22Rv1 (cell line): ENCODE measurements around the gene ARHGEF2.
A peak's percentile ranks its signal among the peaks of the same experiment; 100 is the strongest.

ENCODE experiments used
- ZFX ChIP-seq: fragments of 450-650 bp; IDR thresholded peaks from 2 replicates; pipeline ENCODE4 v1.6.1; 2017; ENCODE audit warnings: antibody characterized with exemption, borderline replicate concordance
- TF ChIP-seq, protein P1 (sequence below): fragments of 450-650 bp; IDR thresholded peaks from 2 replicates; pipeline ENCODE4 v1.5.1; 2017; ENCODE audit warnings: mild to moderate bottlenecking

DNA sequence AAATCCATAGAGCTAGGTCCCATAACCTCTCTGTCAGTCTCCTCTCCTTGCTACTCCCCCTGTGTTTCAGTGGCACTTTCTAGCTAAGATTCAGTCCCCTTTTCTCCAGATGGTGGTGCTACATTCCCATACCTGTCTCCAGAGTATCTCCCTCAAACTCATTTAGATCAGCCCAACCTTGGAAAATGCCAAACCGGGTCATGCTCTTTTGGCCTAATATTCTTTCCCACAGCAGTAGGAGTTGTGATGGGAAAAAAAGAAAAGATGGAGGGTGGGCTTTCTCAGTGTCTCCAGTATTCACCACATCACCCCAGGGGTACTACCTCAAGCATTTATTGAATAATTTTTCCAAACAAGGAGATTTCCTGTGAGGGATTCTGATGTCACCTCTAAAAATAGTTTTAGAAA, 40.1 kb downstream of the ARHGEF2 start:
- TF ChIP-seq, protein P1, sequence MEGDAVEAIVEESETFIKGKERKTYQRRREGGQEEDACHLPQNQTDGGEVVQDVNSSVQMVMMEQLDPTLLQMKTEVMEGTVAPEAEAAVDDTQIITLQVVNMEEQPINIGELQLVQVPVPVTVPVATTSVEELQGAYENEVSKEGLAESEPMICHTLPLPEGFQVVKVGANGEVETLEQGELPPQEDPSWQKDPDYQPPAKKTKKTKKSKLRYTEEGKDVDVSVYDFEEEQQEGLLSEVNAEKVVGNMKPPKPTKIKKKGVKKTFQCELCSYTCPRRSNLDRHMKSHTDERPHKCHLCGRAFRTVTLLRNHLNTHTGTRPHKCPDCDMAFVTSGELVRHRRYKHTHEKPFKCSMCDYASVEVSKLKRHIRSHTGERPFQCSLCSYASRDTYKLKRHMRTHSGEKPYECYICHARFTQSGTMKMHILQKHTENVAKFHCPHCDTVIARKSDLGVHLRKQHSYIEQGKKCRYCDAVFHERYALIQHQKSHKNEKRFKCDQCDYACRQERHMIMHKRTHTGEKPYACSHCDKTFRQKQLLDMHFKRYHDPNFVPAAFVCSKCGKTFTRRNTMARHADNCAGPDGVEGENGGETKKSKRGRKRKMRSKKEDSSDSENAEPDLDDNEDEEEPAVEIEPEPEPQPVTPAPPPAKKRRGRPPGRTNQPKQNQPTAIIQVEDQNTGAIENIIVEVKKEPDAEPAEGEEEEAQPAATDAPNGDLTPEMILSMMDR = peak; percentile 83
- no peak for TF ChIP-seq ZFX
